Breast epithelium (tissue), 3 donors: Measurements from ENCODE around the gene PCNX2.

ENCODE experiments used
- POLR2A ChIP-seq: fragments of 450-650 bp; IDR thresholded peaks from one replicate; pipeline ENCODE4 v1.6.1; 2016; ENCODE audit warnings: antibody characterized with exemption, mild to moderate bottlenecking, moderate library complexity
- TF ChIP-seq, protein P1 (sequence below), 3 donors: fragments of 450-650 bp; IDR thresholded peaks; one replicate each; pipeline ENCODE4 v1.5.1; 2016 to 2017; ENCODE audit warnings: antibody characterized with exemption in 3 of 3, mild to moderate bottlenecking in 3 of 3, moderate library complexity in 3 of 3

- TF ChIP-seq POLR2A, result no peak
- TF ChIP-seq, protein P1, sequence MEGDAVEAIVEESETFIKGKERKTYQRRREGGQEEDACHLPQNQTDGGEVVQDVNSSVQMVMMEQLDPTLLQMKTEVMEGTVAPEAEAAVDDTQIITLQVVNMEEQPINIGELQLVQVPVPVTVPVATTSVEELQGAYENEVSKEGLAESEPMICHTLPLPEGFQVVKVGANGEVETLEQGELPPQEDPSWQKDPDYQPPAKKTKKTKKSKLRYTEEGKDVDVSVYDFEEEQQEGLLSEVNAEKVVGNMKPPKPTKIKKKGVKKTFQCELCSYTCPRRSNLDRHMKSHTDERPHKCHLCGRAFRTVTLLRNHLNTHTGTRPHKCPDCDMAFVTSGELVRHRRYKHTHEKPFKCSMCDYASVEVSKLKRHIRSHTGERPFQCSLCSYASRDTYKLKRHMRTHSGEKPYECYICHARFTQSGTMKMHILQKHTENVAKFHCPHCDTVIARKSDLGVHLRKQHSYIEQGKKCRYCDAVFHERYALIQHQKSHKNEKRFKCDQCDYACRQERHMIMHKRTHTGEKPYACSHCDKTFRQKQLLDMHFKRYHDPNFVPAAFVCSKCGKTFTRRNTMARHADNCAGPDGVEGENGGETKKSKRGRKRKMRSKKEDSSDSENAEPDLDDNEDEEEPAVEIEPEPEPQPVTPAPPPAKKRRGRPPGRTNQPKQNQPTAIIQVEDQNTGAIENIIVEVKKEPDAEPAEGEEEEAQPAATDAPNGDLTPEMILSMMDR (IDR thresholded peaks at IDR 0.05), result no peak
Observed at GRCh38 chr1:232940262-232940661, 355.3 kb downstream of the PCNX2 start.
